H9 (cell line): Measurements from ENCODE around the gene BLMH. TPM values are rescaled to one million over a fixed set of nuclear protein-coding genes. Genes with fewer than 3 reads are reported as not detected.

Source experiments
- DNase-seq: peaks from one replicate; pipeline ENCODE4 v3.0.0-alpha.2; 2017
- H2AFZ ChIP-seq: one replicate; pipeline ENCODE4 v1.6.1; 2013; ENCODE audit warnings: mild to moderate bottlenecking, low read length, control low read depth, moderate library complexity
- H2AK5ac ChIP-seq: 2 replicates; pipeline ENCODE4 v1.6.1; 2013; ENCODE audit warnings: low read length, control low read depth, mixed read lengths; ENCODE audit not compliant: insufficient read length
- H2BK120ac ChIP-seq: one replicate; pipeline ENCODE4 v1.6.1; 2013; ENCODE audit warnings: low read depth, mild to moderate bottlenecking, low read length, control low read depth, inconsistent platforms; ENCODE audit not compliant: poor library complexity, severe bottlenecking
- H2BK12ac ChIP-seq: 2 replicates; pipeline ENCODE4 v1.6.1; 2013; ENCODE audit warnings: low read length, control low read depth, mixed read lengths, low read depth; ENCODE audit not compliant: insufficient read length
- H2BK15ac ChIP-seq: 2 replicates; pipeline ENCODE4 v1.6.1; 2013; ENCODE audit warnings: low read depth, low read length, control low read depth
- H2BK20ac ChIP-seq: one replicate; pipeline ENCODE4 v1.6.1; 2013; ENCODE audit warnings: low read depth, mild to moderate bottlenecking, low read length, control low read depth, inconsistent platforms; ENCODE audit not compliant: poor library complexity, severe bottlenecking
- H2BK5ac ChIP-seq: 2 replicates; pipeline ENCODE4 v1.6.1; 2013; ENCODE audit warnings: low read length, control low read depth, mixed read lengths; ENCODE audit not compliant: insufficient read length
- H3K14ac ChIP-seq: 2 replicates; pipeline ENCODE4 v1.6.1; 2013; ENCODE audit warnings: low read length, control low read depth; ENCODE audit not compliant: insufficient read depth
- H3K18ac ChIP-seq: 2 replicates; pipeline ENCODE4 v1.6.1; 2013; ENCODE audit warnings: low read depth, mild to moderate bottlenecking, mixed read lengths, low read length, control low read depth; ENCODE audit not compliant: insufficient read length
- H3K23ac ChIP-seq: 2 replicates; pipeline ENCODE4 v1.6.1; 2013; ENCODE audit warnings: low read length, control low read depth, mixed read lengths, low read depth; ENCODE audit not compliant: insufficient read length
- H3K23me2 ChIP-seq: 2 replicates; pipeline ENCODE4 v1.6.1; 2013; ENCODE audit warnings: low read depth, mild to moderate bottlenecking, mixed read lengths, low read length, control low read depth; ENCODE audit not compliant: insufficient read length, poor library complexity, severe bottlenecking
- H3K27ac ChIP-seq: 2 replicates; pipeline ENCODE4 v1.5.1; 2013; ENCODE audit warnings: low read length, control low read depth, mixed read lengths, low read depth; ENCODE audit not compliant: insufficient read length
- H3K27me3 ChIP-seq: 2 replicates; pipeline ENCODE4 v1.6.1; 2013; ENCODE audit warnings: low read length, control low read depth, inconsistent platforms; ENCODE audit not compliant: insufficient read depth
- H3K4ac ChIP-seq: 2 replicates; pipeline ENCODE4 v1.6.1; 2013; ENCODE audit warnings: low read depth, mild to moderate bottlenecking, control low read depth, inconsistent platforms, low read length, moderate library complexity
- H3K4me1 ChIP-seq: 2 replicates; pipeline ENCODE4 v1.6.1; 2013; ENCODE audit warnings: low read length, control low read depth, inconsistent platforms; ENCODE audit not compliant: insufficient read depth
- H3K4me2 ChIP-seq: 2 replicates; pipeline ENCODE4 v1.6.1; 2013; ENCODE audit warnings: low read length, control low read depth, mixed read lengths; ENCODE audit not compliant: insufficient read length, insufficient read depth
- H3K56ac ChIP-seq: 2 replicates; pipeline ENCODE4 v1.6.1; 2013; ENCODE audit warnings: low read depth, mild to moderate bottlenecking, mixed read lengths, low read length, control low read depth; ENCODE audit not compliant: insufficient read length
- H3K79me1 ChIP-seq: 2 replicates; pipeline ENCODE4 v1.6.1; 2013; ENCODE audit warnings: low read depth, mild to moderate bottlenecking, moderate library complexity, low read length, control low read depth, inconsistent platforms; ENCODE audit not compliant: insufficient read depth, poor library complexity, severe bottlenecking
- H3K79me2 ChIP-seq: 2 replicates; pipeline ENCODE4 v1.6.1; 2013; ENCODE audit warnings: low read length, control low read depth, inconsistent platforms; ENCODE audit not compliant: insufficient read depth
- H3K9ac ChIP-seq: 2 replicates; pipeline ENCODE4 v1.6.1; 2013; ENCODE audit warnings: low read length, control low read depth, mixed read lengths; ENCODE audit not compliant: insufficient read length; ENCODE audit errors: extremely low read depth
- H3K9me3 ChIP-seq: one replicate; pipeline ENCODE4 v1.6.1; 2013; ENCODE audit warnings: low read depth, low read length, inconsistent platforms; ENCODE audit not compliant: control insufficient read depth
- H3T11ph ChIP-seq: one replicate; pipeline ENCODE4 v1.6.1; 2013; ENCODE audit warnings: mild to moderate bottlenecking, low read length, control low read depth, inconsistent platforms
- H4K20me1 ChIP-seq: one replicate; pipeline ENCODE4 v1.6.1; 2013; ENCODE audit not compliant: control insufficient read depth, insufficient read length, insufficient read depth
- H4K5ac ChIP-seq: 2 replicates; pipeline ENCODE4 v1.6.1; 2013; ENCODE audit warnings: low read depth, mild to moderate bottlenecking, mixed read lengths, low read length, control low read depth; ENCODE audit not compliant: insufficient read length
- H4K8ac ChIP-seq: replicated peaks from 2 replicates; pipeline ENCODE4 v1.6.1; 2013; ENCODE audit warnings: low read length, control low read depth, mixed read lengths, low read depth; ENCODE audit not compliant: insufficient read length
- H4K91ac ChIP-seq: 2 replicates; pipeline ENCODE4 v1.6.1; 2013; ENCODE audit warnings: low read depth, mild to moderate bottlenecking, moderate library complexity, mixed read lengths, low read length, control low read depth; ENCODE audit not compliant: insufficient read length
- H3K27ac Mint-ChIP-seq, 3 experiments: 2 replicates in 2 of 3; 3 replicates in 1 of 3; pipeline ENCODE4 v1.8.0; 2020 to 2021; ENCODE audit warnings: mixed read lengths in 3 of 3, mild to moderate bottlenecking in 1 of 3, moderate library complexity in 1 of 3
- H3K27me3 Mint-ChIP-seq: 2 replicates; pipeline ENCODE4 v1.8.0; 2021; ENCODE audit warnings: low read depth, mild to moderate bottlenecking, moderate library complexity, mixed read lengths
- H3K36me3 Mint-ChIP-seq, 3 experiments: 2 replicates in 2 of 3; 3 replicates in 1 of 3; pipeline ENCODE4 v1.8.0; 2020 to 2021; ENCODE audit warnings: low read depth in 3 of 3, mixed read lengths in 3 of 3; ENCODE audit not compliant: insufficient read depth in 1 of 3
- H3K4me1 Mint-ChIP-seq, 2 experiments: 2 replicates each; pipeline ENCODE4 v1.8.0; 2020; ENCODE audit warnings: mixed read lengths in 2 of 2
- H3K4me3 Mint-ChIP-seq, 2 experiments: 2 replicates in 1 of 2; 3 replicates in 1 of 2; pipeline ENCODE4 v1.8.0; 2020 to 2021; ENCODE audit warnings: mild to moderate bottlenecking in 2 of 2, mixed read lengths in 2 of 2, moderate library complexity in 1 of 2
- H3K9me3 Mint-ChIP-seq, 2 experiments: 2 replicates in 1 of 2; 3 replicates in 1 of 2; pipeline ENCODE4 v1.8.0; 2020; ENCODE audit warnings: mild to moderate bottlenecking in 2 of 2, mixed read lengths in 2 of 2, moderate library complexity in 1 of 2
- CTCF ChIP-seq: fragments of 200-600 bp; sonication (generic); conservative IDR thresholded peaks from 3 replicates; pipeline ENCODE4 v1.8.0; 2021; ENCODE audit warnings: antibody characterized with exemption, mild to moderate bottlenecking
- WGBS: extraction: QIAGEN DNeasy Blood & Tissue Kit; methylation state at CpG from one replicate; pipeline ENCODE4 v1.1.7; 2013; ENCODE audit warnings: missing lambda C conversion rate, low lambda C conversion rate, mixed read lengths; ENCODE audit not compliant: insufficient read length; ENCODE audit errors: extremely low coverage; 5-methylcytosine and 5-hydroxymethylcytosine counted together
- total RNA-seq: library from RNA; stranded (reverse); gene quantifications from 2 replicates; pipeline ENCODE4 v1.2.1, GENCODE V29; 2021

The BLMH gene
- total RNA-seq, 1 experiment from 2014 or later: 74.7 TPM

- no CpG with 5 or more reads among the region's 4 CpGs for whole genome bisulfite sequencing
- Histone ChIP-seq H2BK15ac (no peak overlapping the region), H2BK5ac (no peak overlapping the region), H3K9ac (no peak overlapping the region), H2AFZ (no peak overlapping the region), H3K4me2 (no peak overlapping the region), H3K23ac (no peak overlapping the region), H4K91ac (no peak overlapping the region), H2BK120ac (no peak overlapping the region), H3K18ac (no peak overlapping the region), H3T11ph (no peak overlapping the region), H2BK20ac (no peak overlapping the region), H3K27me3 (no peaks in the 10 kb centered on the region), H3K79me1 (no peaks in the 10 kb centered on the region), H4K20me1 (no peaks in the 10 kb centered on the region), H2BK12ac (no peak overlapping the region), H3K56ac (no peak overlapping the region), H3K9me3 (no peaks in the 10 kb centered on the region), H3K23me2 (no peaks in the 10 kb centered on the region), H3K14ac (no peak overlapping the region), H3K4me1 (no peaks in the 10 kb centered on the region), H3K4ac (no peak overlapping the region), H4K8ac (no peak overlapping the region), H2AK5ac (no peak overlapping the region), H3K27ac (no peak overlapping the region), H3K79me2 (no peaks in the 10 kb centered on the region), H4K5ac (no peak overlapping the region)
- TF ChIP-seq CTCF: no peak
- Mint-ChIP-seq H3K27ac (no peak overlapping the region), H3K36me3 (peaks cover 13 to 30% (median 14%) of the 10 kb centered on the region in 3 experiments; a peak in 6 of 7 replicates), H3K9me3 (peaks cover 8% of the 10 kb centered on the region in 2 experiments; a peak in 4 of 5 replicates), H3K27me3 (peaks cover 4% of the 10 kb centered on the region), H3K4me3 (no peak overlapping the region), H3K4me1 (peaks cover 0 to 7% of the 10 kb centered on the region in 2 experiments; a peak in 2 of 4 replicates)
- no peak for DNase-seq
Measured at GRCh38 chr17:30244853-30245385, 46.8 kb downstream of the BLMH start.
